MM.1S (cell line): ENCODE results near the gene SMG6.

Experiments used
- CTCF ChIP-seq: fragments of 300-600 bp; sonication (generic); IDR thresholded peaks from 2 replicates; pipeline ENCODE4 v1.5.1; 2016; ENCODE audit warnings: antibody characterized with exemption, low read length, mixed read lengths
- EZH2 ChIP-seq: fragments of 300-600 bp; sonication (generic); optimal IDR thresholded peaks from 2 replicates; pipeline ENCODE3; 2017; ENCODE audit warnings: low read depth, mild to moderate bottlenecking, antibody characterized with exemption, low read length, mixed read lengths
- EZH2phosphoT487 ChIP-seq: fragments of 300-600 bp; sonication (generic); IDR thresholded peaks from 2 replicates; pipeline ENCODE4 v1.6.1; 2018; ENCODE audit warnings: antibody characterized with exemption, low read length

GRCh38 chr17:2020721-2021120 is 282.9 kb downstream of the SMG6 start:
- TF ChIP-seq CTCF: no peak
- TF ChIP-seq EZH2: no peak
- TF ChIP-seq EZH2phosphoT487: no peak
